IPS-15b (cell line): Measurements from ENCODE around the gene CERS1.
"Not testable (repeated sequence)": the region's sequence is repeated elsewhere in the genome, so short reads cannot be mapped to it uniquely, and the experiment has no call there.

Source experiments
- H3K27me3 ChIP-seq: one replicate; pipeline ENCODE4 v1.6.1; 2013; ENCODE audit warnings: low read length; ENCODE audit not compliant: control insufficient read depth, insufficient read depth
- H3K36me3 ChIP-seq: one replicate; pipeline ENCODE4 v1.6.1; 2013; ENCODE audit warnings: low read length; ENCODE audit not compliant: control insufficient read depth, insufficient read depth
- H3K4me1 ChIP-seq: one replicate; pipeline ENCODE4 v1.6.1; 2013; ENCODE audit warnings: mild to moderate bottlenecking, low read length; ENCODE audit not compliant: control insufficient read depth, insufficient read depth
- H3K4me3 ChIP-seq: one replicate; pipeline ENCODE4 v1.5.1; 2013; ENCODE audit warnings: low read depth, low read length
- H3K9ac ChIP-seq: one replicate; pipeline ENCODE4 v1.6.1; 2013; ENCODE audit warnings: low read depth, mild to moderate bottlenecking, low read length
- H3K9me3 ChIP-seq: one replicate; pipeline ENCODE4 v1.6.1; 2013; ENCODE audit warnings: mild to moderate bottlenecking, low read length; ENCODE audit not compliant: control insufficient read depth, insufficient read depth

CERS1 gene

DNA sequence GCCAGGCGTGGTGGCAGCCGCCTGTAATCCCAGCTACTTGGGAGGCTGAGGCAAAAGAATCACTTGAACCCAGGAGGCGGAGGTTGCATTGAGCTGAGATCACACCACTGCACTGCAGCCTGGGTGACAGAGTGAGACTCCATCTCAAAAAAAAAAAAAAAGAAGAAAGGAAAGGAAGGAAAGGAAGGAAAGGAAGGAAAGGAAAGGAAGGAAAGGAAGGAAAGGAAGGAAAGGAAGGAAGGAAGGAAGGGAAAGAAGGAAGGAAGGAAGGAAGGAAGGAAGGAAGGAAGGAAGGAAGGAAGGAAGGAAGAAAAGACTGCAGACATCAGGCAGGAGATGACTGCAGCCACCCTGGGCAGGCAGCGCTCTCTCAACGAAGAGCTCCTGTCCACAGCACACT is 6.6 kb upstream of the CERS1 start:
- H3K4me1 ChIP-seq, H3K9me3 ChIP-seq, H3K4me3 ChIP-seq, H3K9ac ChIP-seq, H3K27me3 ChIP-seq: not testable (repeated sequence)
- peaks cover 43% of the 10 kb centered on the region for H3K36me3 ChIP-seq

- peaks cover 4% of the 10 kb centered on the region for H3K27me3 ChIP-seq
- no peak overlapping the region for H3K4me3 ChIP-seq
- peaks cover 34% of the 10 kb centered on the region for H3K36me3 ChIP-seq
- H3K9ac ChIP-seq = no peak overlapping the region
- no peaks in the 10 kb centered on the region for H3K9me3 ChIP-seq
- no peaks in the 10 kb centered on the region for H3K4me1 ChIP-seq
These were observed 5.5 kb upstream of the CERS1 start for GRCh38 chr19:18901491-18901890.

DNA sequence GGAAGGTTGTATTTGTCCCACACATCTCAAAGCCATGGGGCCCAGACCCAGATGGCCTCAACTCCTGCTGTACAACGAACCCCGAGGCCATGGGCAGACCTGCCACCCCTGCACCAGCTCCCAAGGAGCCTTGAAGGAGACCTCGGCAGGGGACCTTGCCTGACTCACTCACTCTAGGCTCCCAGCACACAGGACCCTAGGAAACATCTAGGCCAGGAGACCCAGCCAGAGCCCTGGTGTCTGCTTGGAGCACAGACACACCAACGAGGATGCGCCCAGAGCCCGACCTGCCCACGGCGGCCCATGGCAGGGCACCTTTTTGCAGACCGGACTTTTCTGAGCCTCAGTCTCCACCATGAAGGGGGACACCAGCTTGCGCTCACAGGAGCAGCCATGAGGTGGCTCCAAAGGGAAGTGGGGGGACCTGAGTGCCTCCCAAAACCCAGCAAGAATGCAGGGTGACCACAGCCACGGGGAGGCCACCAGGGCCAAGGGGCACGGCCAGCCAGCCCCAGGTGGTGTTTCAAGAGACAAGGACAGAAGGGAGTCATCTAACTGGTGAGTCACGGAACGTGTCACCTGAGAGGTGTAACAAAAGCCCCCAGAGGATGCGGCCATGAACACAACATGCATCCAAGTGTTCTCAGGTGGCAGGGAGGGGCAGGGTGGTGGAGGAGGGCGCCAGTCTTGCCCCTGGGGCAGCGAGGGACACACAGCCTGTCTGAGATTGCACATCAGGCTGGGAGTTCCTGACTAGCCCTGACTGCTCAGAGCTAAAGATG is 4.9 kb upstream of the CERS1 start:
- Histone ChIP-seq H3K4me1 (no peaks in the 10 kb centered on the region), H3K9ac (no peak overlapping the region), H3K36me3 (peaks cover 29% of the 10 kb centered on the region), H3K9me3 (no peaks in the 10 kb centered on the region), H3K4me3 (no peak overlapping the region), H3K27me3 (peaks cover 5% of the 10 kb centered on the region)

- Histone ChIP-seq H3K36me3 (peaks cover 27% of the 10 kb centered on the region), H3K27me3 (peaks cover 5% of the 10 kb centered on the region), H3K4me1 (no peaks in the 10 kb centered on the region), H3K9ac (no peak overlapping the region), H3K4me3 (no peak overlapping the region), H3K9me3 (no peaks in the 10 kb centered on the region)
These were observed 3.9 kb upstream of the CERS1 start for GRCh38 chr19:18899624-18900560.

DNA sequence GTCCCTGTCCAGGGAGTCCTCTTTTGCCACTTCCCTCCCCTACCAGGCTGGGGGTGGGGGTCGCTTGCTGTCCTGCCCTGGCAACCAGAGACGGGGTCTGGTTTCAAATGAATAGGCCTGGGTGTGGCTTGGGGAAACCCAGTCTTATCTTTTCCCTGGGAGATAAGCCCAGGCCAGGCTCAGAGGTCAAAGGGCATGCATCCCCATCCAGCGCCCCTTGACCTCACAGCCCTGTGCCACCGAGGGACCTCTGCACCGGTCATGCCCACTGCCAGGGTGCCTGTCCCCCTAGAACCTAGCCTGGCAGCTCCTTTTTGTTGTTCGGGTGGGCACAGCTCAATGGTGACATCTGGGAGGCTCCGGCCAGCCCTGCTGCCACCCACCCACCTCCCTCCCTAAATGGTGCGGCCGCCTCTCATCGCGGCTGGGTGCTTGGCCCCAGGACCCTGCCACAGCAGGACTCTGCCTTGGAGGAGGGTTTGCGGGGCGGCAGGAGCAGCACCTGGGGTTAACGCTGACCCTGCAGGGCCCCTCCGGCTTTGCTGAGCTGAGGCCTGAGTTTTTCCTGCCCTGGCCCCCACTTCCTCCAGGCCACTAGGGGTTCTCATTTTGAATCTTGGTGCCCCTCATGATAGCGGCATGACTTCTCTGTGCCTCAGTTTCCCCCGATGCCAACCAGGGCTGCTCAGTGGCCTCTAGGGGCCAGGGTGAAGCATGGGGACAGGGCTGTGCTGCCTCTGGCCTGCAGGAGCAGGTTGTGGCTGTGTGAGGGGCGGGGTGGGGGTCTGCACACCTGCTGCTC is 2.9 kb upstream of the CERS1 start:
- H3K27me3 ChIP-seq = peaks cover 5% of the 10 kb centered on the region
- H3K36me3 ChIP-seq = peaks cover 24% of the 10 kb centered on the region
- H3K4me3 ChIP-seq = no peak overlapping the region
- H3K4me1 ChIP-seq = no peaks in the 10 kb centered on the region
- H3K9ac ChIP-seq = no peak overlapping the region
- H3K9me3 ChIP-seq = no peaks in the 10 kb centered on the region

- no peak overlapping the region for H3K9ac ChIP-seq
- H3K4me1 ChIP-seq = no peaks in the 10 kb centered on the region
- peaks cover 5% of the 10 kb centered on the region for H3K27me3 ChIP-seq
- no peaks in the 10 kb centered on the region for H3K9me3 ChIP-seq
- H3K4me3 ChIP-seq = no peak overlapping the region
- H3K36me3 ChIP-seq = peaks cover 20% of the 10 kb centered on the region
These were observed 2.2 kb upstream of the CERS1 start for GRCh38 chr19:18898081-18898606.

- Histone ChIP-seq H3K9ac (no peak overlapping the region), H3K9me3 (no peaks in the 10 kb centered on the region), H3K4me1 (no peaks in the 10 kb centered on the region), H3K36me3 (peaks cover 17% of the 10 kb centered on the region), H3K27me3 (peaks cover 5% of the 10 kb centered on the region), H3K4me3 (no peak overlapping the region)
These were observed 1.4 kb upstream of the CERS1 start for GRCh38 chr19:18897094-18898029.

- no peaks in the 10 kb centered on the region for H3K9me3 ChIP-seq
- peaks cover 17% of the 10 kb centered on the region for H3K36me3 ChIP-seq
- H3K4me1 ChIP-seq = no peaks in the 10 kb centered on the region
- peak overlapping the region; percentile 37 for H3K4me3 ChIP-seq
- no peak overlapping the region for H3K9ac ChIP-seq
- peaks cover 5% of the 10 kb centered on the region for H3K27me3 ChIP-seq
These were observed 473 bp upstream of the CERS1 start for GRCh38 chr19:18896421-18896841.

- Histone ChIP-seq H3K36me3 (peaks cover 12% of the 10 kb centered on the region), H3K9me3 (no peaks in the 10 kb centered on the region), H3K9ac (peak overlapping the region; percentile 54), H3K27me3 (peaks cover 5% of the 10 kb centered on the region), H3K4me1 (no peaks in the 10 kb centered on the region), H3K4me3 (peak overlapping the region; percentile 72)
These were observed 727 bp downstream of the CERS1 start for GRCh38 chr19:18895038-18895823.
